Trophoblast cell (in vitro differentiated cells and primary cell): Measurements from ENCODE around the gene DSE.

Source experiments
- DNase-seq, 2 donors: peaks; one replicate each; pipeline ENCODE4 v3.0.0-alpha.2; 2016
- H2AFZ ChIP-seq: 2 replicates; pipeline ENCODE4 v1.6.1; 2013; ENCODE audit warnings: low read length, moderate library complexity, mild to moderate bottlenecking; ENCODE audit not compliant: insufficient read depth, poor library complexity
- H2AK5ac ChIP-seq: 2 replicates; pipeline ENCODE4 v1.6.1; 2013; ENCODE audit warnings: mild to moderate bottlenecking, low read length
- H2BK120ac ChIP-seq: 2 replicates; pipeline ENCODE4 v1.6.1; 2013; ENCODE audit warnings: low read length, mild to moderate bottlenecking, moderate library complexity; ENCODE audit not compliant: insufficient read depth, poor library complexity
- H2BK12ac ChIP-seq: 2 replicates; pipeline ENCODE4 v1.6.1; 2013; ENCODE audit warnings: mild to moderate bottlenecking, low read length, moderate library complexity
- H2BK5ac ChIP-seq: 2 replicates; pipeline ENCODE4 v1.6.1; 2013; ENCODE audit warnings: low read length, low read depth, moderate library complexity, mild to moderate bottlenecking; ENCODE audit not compliant: poor library complexity
- H3K14ac ChIP-seq: 2 replicates; pipeline ENCODE4 v1.6.1; 2013; ENCODE audit warnings: mild to moderate bottlenecking, low read length
- H3K18ac ChIP-seq: 2 replicates; pipeline ENCODE4 v1.6.1; 2013; ENCODE audit warnings: mild to moderate bottlenecking, low read length
- H3K23ac ChIP-seq: 2 replicates; pipeline ENCODE4 v1.6.1; 2013; ENCODE audit warnings: low read length
- H3K27ac ChIP-seq: 2 replicates; pipeline ENCODE4 v1.5.1; 2013; ENCODE audit warnings: low read depth, mild to moderate bottlenecking, inconsistent platforms, low read length, moderate library complexity
- H3K27me3 ChIP-seq: 2 replicates; pipeline ENCODE4 v1.6.1; 2013; ENCODE audit warnings: inconsistent platforms, mild to moderate bottlenecking, low read length, moderate library complexity; ENCODE audit not compliant: insufficient read depth
- H3K36me3 ChIP-seq, 2 experiments: 1 replicate in 1 of 2; 2 replicates in 1 of 2; pipeline ENCODE4 v1.6.1; 2013; ENCODE audit warnings: low read length in 2 of 2, mild to moderate bottlenecking in 2 of 2, moderate library complexity in 1 of 2; ENCODE audit not compliant: insufficient read depth in 2 of 2, control insufficient read depth in 1 of 2
- H3K4ac ChIP-seq: 2 replicates; pipeline ENCODE4 v1.6.1; 2013; ENCODE audit warnings: low read depth, mild to moderate bottlenecking, low read length, moderate library complexity
- H3K4me1 ChIP-seq, 2 experiments: 1 replicate in 1 of 2; 2 replicates in 1 of 2; pipeline ENCODE4 v1.6.1; 2013; ENCODE audit warnings: low read length in 2 of 2, mild to moderate bottlenecking in 2 of 2, moderate library complexity in 1 of 2; ENCODE audit not compliant: insufficient read depth in 2 of 2, control insufficient read depth in 1 of 2
- H3K4me2 ChIP-seq: 2 replicates; pipeline ENCODE4 v1.6.1; 2013; ENCODE audit warnings: inconsistent platforms, mild to moderate bottlenecking, low read length, moderate library complexity
- H3K4me3 ChIP-seq: 2 replicates; pipeline ENCODE4 v1.5.1; 2013; ENCODE audit warnings: mild to moderate bottlenecking, low read depth, low read length, inconsistent platforms
- H3K79me1 ChIP-seq: one replicate; pipeline ENCODE4 v1.6.1; 2013; ENCODE audit warnings: low read length
- H3K79me2 ChIP-seq: 2 replicates; pipeline ENCODE4 v1.6.1; 2013; ENCODE audit warnings: low read length, mild to moderate bottlenecking; ENCODE audit not compliant: control insufficient read depth, insufficient read depth, poor library complexity
- H3K9ac ChIP-seq: 2 replicates; pipeline ENCODE4 v1.6.1; 2013; ENCODE audit warnings: mild to moderate bottlenecking, low read length
- H3K9me3 ChIP-seq: 2 replicates; pipeline ENCODE4 v1.6.1; 2013; ENCODE audit warnings: low read depth, mild to moderate bottlenecking, control low read depth, inconsistent platforms, low read length; ENCODE audit not compliant: insufficient read depth
- H4K12ac ChIP-seq: 2 replicates; pipeline ENCODE4 v1.6.1; 2013; ENCODE audit warnings: low read depth, mild to moderate bottlenecking, low read length, moderate library complexity
- H4K8ac ChIP-seq: 2 replicates; pipeline ENCODE4 v1.6.1; 2013; ENCODE audit warnings: low read depth, mild to moderate bottlenecking, low read length, moderate library complexity
- H4K91ac ChIP-seq: one replicate; pipeline ENCODE4 v1.6.1; 2013; ENCODE audit warnings: low read depth, mild to moderate bottlenecking, low read length, moderate library complexity
- WGBS: extraction: QIAGEN DNeasy Blood & Tissue Kit; methylation state at CpG from one replicate; pipeline ENCODE4 v1.1.7; 2013; ENCODE audit warnings: missing lambda C conversion rate; ENCODE audit not compliant: insufficient read length, insufficient coverage; ENCODE audit errors: extremely low coverage; 5-methylcytosine and 5-hydroxymethylcytosine counted together

DSE gene

GRCh38 chr6:116451916-116452315, 81.2 kb downstream of the DSE start:
- no peak overlapping the region for H4K12ac ChIP-seq
- no peaks in the 10 kb centered on the region for H3K9me3 ChIP-seq
- H2AK5ac ChIP-seq = no peak overlapping the region
- H3K23ac ChIP-seq = no peak overlapping the region
- H3K4me3 ChIP-seq = no peak overlapping the region
- no peak overlapping the region for H2BK120ac ChIP-seq
- no peak overlapping the region for H3K27ac ChIP-seq
- no peaks in the 10 kb centered on the region for H3K36me3 ChIP-seq
- DNase-seq = no peak
- H3K79me2 ChIP-seq = no peaks in the 10 kb centered on the region
- no peak overlapping the region for H4K8ac ChIP-seq
- no peak overlapping the region for H2AFZ ChIP-seq
- H2BK5ac ChIP-seq = no peak overlapping the region
- no peak overlapping the region for H3K4me2 ChIP-seq
- H4K91ac ChIP-seq = no peak overlapping the region
- no peak overlapping the region for H3K14ac ChIP-seq
- no peaks in the 10 kb centered on the region for H3K79me1 ChIP-seq
- no peaks in the 10 kb centered on the region for H3K27me3 ChIP-seq
- H3K9ac ChIP-seq = no peak overlapping the region
- no peak overlapping the region for H2BK12ac ChIP-seq
- no peak overlapping the region for H3K18ac ChIP-seq
- H3K4me1 ChIP-seq = no peaks in the 10 kb centered on the region
- no peak overlapping the region for H3K4ac ChIP-seq

GRCh38 chr6:116452531-116452930, 81.8 kb downstream of the DSE start:
- no peak for DNase-seq
- H3K79me1 ChIP-seq = no peaks in the 10 kb centered on the region
- no peak overlapping the region for H3K23ac ChIP-seq
- no peak overlapping the region for H3K4me3 ChIP-seq
- H3K18ac ChIP-seq = no peak overlapping the region
- no peaks in the 10 kb centered on the region for H3K9me3 ChIP-seq
- no peaks in the 10 kb centered on the region for H3K4me1 ChIP-seq
- no peaks in the 10 kb centered on the region for H3K27me3 ChIP-seq
- H3K79me2 ChIP-seq = no peaks in the 10 kb centered on the region
- no peak overlapping the region for H3K27ac ChIP-seq
- no peak overlapping the region for H3K9ac ChIP-seq
- no peak overlapping the region for H4K91ac ChIP-seq
- H2AFZ ChIP-seq = no peak overlapping the region
- H4K8ac ChIP-seq = no peak overlapping the region
- H3K14ac ChIP-seq = no peak overlapping the region
- H2AK5ac ChIP-seq = no peak overlapping the region
- no peak overlapping the region for H2BK120ac ChIP-seq
- no peak overlapping the region for H2BK12ac ChIP-seq
- no peak overlapping the region for H4K12ac ChIP-seq
- no peaks in the 10 kb centered on the region for H3K36me3 ChIP-seq
- WGBS = no CpG with 5 or more reads among the region's 2 CpGs
- no peak overlapping the region for H3K4me2 ChIP-seq
- H3K4ac ChIP-seq = no peak overlapping the region
- no peak overlapping the region for H2BK5ac ChIP-seq

- Histone ChIP-seq H3K27ac (no peak overlapping the region), H3K4me3 (no peak overlapping the region), H2AK5ac (no peak overlapping the region), H3K9me3 (no peaks in the 10 kb centered on the region), H3K4ac (no peak overlapping the region), H3K79me1 (no peaks in the 10 kb centered on the region), H3K79me2 (no peaks in the 10 kb centered on the region), H4K91ac (no peak overlapping the region), H3K27me3 (no peaks in the 10 kb centered on the region), H3K14ac (no peak overlapping the region), H3K23ac (no peak overlapping the region), H2BK12ac (no peak overlapping the region), H2BK5ac (no peak overlapping the region), H3K18ac (no peak overlapping the region), H3K4me1 (no peaks in the 10 kb centered on the region), H4K8ac (no peak overlapping the region), H2BK120ac (no peak overlapping the region), H2AFZ (no peak overlapping the region), H4K12ac (no peak overlapping the region), H3K36me3 (no peaks in the 10 kb centered on the region), H3K4me2 (no peak overlapping the region), H3K9ac (no peak overlapping the region)
- WGBS = no CpG with 5 or more reads among the region's 3 CpGs
- DNase-seq = no peak
Observed at GRCh38 chr6:116456106-116456505, 85.4 kb downstream of the DSE start.

- Histone ChIP-seq H3K23ac (no peak overlapping the region), H3K18ac (no peak overlapping the region), H4K12ac (no peak overlapping the region), H4K8ac (no peak overlapping the region), H2AFZ (no peak overlapping the region), H3K27ac (no peak overlapping the region), H3K79me1 (no peaks in the 10 kb centered on the region), H3K4me3 (no peak overlapping the region), H3K27me3 (no peaks in the 10 kb centered on the region), H3K4me2 (no peak overlapping the region), H3K14ac (no peak overlapping the region), H3K9ac (no peak overlapping the region), H3K9me3 (no peaks in the 10 kb centered on the region), H2BK120ac (no peak overlapping the region), H2BK12ac (no peak overlapping the region), H3K36me3 (no peaks in the 10 kb centered on the region), H3K4me1 (peaks cover 3% of the 10 kb centered on the region in 2 experiments), H3K79me2 (no peaks in the 10 kb centered on the region), H4K91ac (no peak overlapping the region), H2AK5ac (no peak overlapping the region), H3K4ac (no peak overlapping the region), H2BK5ac (no peak overlapping the region)
- no CpG with 5 or more reads among the region's 2 CpGs for WGBS
- DNase-seq = no peak
Observed at GRCh38 chr6:116456927-116457326, 86.2 kb downstream of the DSE start.
